Measurements from ENCODE around the gene SCAMP4.
A peak's percentile ranks its signal among the peaks of the same experiment; 100 is the strongest.

Gene SCAMP4

DNA sequence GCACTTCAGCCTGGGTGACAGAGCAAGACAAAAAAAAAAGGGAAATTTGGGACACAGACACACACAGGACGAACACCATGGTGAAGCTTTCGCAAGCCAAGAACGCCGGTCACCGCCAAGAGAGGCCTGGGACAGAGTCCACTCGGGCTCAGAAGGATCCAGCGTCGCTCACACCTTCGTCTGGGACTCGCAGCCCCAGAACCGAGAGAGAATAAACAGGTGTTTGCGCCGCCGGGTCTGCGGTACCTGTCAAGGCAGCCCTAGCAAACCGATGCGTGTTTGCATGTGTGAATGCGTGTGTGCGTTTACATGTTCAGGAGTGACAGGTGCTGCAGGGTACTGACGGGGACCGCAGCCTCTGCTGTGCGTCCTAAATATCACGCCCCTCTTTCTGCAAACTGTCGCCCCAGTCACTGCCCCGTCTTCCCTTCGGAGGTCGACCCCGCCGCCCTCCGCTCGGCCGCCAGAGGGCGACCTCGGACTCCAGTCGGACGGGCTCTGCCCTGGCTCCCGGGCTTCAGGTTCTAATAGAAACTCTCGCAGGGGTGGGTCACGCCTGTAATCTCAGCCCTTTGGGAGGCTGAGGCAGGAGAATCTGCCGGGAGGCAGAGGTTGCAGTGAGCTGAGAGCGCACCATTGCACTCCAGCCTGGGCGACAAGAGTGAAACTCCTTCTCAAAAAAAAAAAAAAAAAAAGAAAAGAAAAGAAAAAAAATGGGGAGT lies 24.0 kb downstream of the SCAMP4 start:
- peak; percentile 88 for DNase-seq
- H3K9me3 Mint-ChIP-seq = peaks cover 25% of the 10 kb centered on the region
- H3K4me1 Mint-ChIP-seq = peaks cover 18% of the 10 kb centered on the region
- H3K27ac Mint-ChIP-seq = no peak overlapping the region
- peaks cover 20% of the 10 kb centered on the region for H3K27me3 Mint-ChIP-seq (ENCODE audit: low read depth, poor library complexity)
- TF ChIP-seq, protein P1, sequence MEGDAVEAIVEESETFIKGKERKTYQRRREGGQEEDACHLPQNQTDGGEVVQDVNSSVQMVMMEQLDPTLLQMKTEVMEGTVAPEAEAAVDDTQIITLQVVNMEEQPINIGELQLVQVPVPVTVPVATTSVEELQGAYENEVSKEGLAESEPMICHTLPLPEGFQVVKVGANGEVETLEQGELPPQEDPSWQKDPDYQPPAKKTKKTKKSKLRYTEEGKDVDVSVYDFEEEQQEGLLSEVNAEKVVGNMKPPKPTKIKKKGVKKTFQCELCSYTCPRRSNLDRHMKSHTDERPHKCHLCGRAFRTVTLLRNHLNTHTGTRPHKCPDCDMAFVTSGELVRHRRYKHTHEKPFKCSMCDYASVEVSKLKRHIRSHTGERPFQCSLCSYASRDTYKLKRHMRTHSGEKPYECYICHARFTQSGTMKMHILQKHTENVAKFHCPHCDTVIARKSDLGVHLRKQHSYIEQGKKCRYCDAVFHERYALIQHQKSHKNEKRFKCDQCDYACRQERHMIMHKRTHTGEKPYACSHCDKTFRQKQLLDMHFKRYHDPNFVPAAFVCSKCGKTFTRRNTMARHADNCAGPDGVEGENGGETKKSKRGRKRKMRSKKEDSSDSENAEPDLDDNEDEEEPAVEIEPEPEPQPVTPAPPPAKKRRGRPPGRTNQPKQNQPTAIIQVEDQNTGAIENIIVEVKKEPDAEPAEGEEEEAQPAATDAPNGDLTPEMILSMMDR (IDR thresholded peaks at IDR 0.05) = peak; percentile 83
- peak overlapping the region; percentile 58 for H3K4me3 Mint-ChIP-seq
- peaks cover 10% of the 10 kb centered on the region for H3K36me3 Mint-ChIP-seq (ENCODE audit: low read depth)

DNA sequence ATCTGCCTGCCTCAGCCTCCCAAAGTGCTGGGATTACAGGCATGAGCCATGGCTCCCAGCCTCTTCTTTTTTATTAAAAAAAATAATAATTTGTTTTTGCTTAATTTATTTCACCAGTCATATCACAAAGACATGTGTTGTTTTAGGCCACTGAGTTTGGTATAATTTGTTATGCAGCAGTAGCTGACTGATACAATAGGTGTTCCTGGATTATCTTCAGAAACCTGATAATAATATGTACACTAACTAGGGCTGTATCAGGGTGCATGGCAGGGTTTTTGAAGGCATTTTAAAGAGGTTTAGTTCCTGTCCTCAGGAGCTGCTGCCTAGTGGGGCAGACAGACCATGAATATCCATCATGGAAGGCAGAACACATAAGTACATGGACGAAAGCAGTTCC lies 26.2 kb downstream of the SCAMP4 start:
- TF ChIP-seq, protein P1 (IDR thresholded peaks at IDR 0.05) = no peak
- DNase-seq = no peak
- no peak overlapping the region for H3K27ac Mint-ChIP-seq
- peaks cover 21% of the 10 kb centered on the region for H3K27me3 Mint-ChIP-seq (ENCODE audit: low read depth, poor library complexity)
- peaks cover 22% of the 10 kb centered on the region for H3K4me1 Mint-ChIP-seq
- H3K4me3 Mint-ChIP-seq = no peak overlapping the region
- peaks cover 14% of the 10 kb centered on the region for H3K36me3 Mint-ChIP-seq (ENCODE audit: low read depth)
- H3K9me3 Mint-ChIP-seq = peaks cover 33% of the 10 kb centered on the region

DNA sequence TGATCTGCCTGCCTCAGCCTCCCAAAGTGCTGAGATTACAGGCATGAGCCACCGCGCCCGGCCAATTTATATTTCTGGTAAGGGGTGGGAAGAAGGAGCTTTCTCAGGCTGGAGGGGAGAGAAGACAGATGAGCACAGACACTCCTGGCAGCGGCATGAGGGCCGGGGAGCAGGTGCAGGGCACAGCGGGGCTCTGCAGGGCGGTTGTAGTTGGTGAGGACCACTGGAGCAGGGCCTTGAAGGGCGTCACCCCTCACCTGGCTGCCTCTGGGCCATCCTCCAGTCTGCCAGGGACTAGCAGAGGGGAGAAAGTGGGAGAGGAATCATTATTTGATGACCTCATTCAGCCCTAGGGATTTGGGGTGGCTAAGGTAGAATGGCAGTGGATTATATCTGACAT lies 27.2 kb downstream of the SCAMP4 start:
- peaks cover 33% of the 10 kb centered on the region for H3K9me3 Mint-ChIP-seq
- TF ChIP-seq, protein P1 (IDR thresholded peaks at IDR 0.05) = no peak
- H3K36me3 Mint-ChIP-seq (ENCODE audit: low read depth) = peaks cover 14% of the 10 kb centered on the region
- H3K4me1 Mint-ChIP-seq = peaks cover 26% of the 10 kb centered on the region
- H3K27ac Mint-ChIP-seq = no peak overlapping the region
- DNase-seq = no peak
- H3K27me3 Mint-ChIP-seq (ENCODE audit: low read depth, poor library complexity) = peaks cover 21% of the 10 kb centered on the region
- no peak overlapping the region for H3K4me3 Mint-ChIP-seq

DNA sequence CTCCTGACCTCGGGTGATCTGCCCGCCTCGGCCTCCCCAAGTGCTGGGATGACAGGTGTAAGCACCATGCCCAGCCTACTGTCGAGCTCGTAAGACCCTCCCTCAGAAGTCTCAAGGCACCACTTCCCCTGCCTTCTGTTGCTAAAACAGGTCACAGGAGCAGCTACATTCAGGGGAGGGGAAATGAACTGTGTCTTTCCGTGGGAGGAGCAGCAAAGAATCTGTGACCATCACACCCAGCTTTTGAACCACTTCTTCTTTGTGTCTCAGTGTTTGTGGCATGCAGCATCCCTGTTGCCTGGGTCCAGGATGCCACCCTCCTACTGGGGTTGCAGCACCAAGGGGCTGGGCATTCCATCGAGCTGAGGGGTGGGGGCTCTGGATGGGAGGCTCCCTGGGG lies 28.0 kb downstream of the SCAMP4 start:
- Mint-ChIP-seq H3K4me1 (peaks cover 26% of the 10 kb centered on the region), H3K9me3 (peaks cover 26% of the 10 kb centered on the region), H3K4me3 (no peak overlapping the region), H3K36me3 (ENCODE audit: low read depth) (peaks cover 8% of the 10 kb centered on the region), H3K27ac (no peak overlapping the region), H3K27me3 (ENCODE audit: low read depth, poor library complexity) (peaks cover 19% of the 10 kb centered on the region)
- TF ChIP-seq, protein P1 (IDR thresholded peaks at IDR 0.05) = no peak
- no peak for DNase-seq

DNA sequence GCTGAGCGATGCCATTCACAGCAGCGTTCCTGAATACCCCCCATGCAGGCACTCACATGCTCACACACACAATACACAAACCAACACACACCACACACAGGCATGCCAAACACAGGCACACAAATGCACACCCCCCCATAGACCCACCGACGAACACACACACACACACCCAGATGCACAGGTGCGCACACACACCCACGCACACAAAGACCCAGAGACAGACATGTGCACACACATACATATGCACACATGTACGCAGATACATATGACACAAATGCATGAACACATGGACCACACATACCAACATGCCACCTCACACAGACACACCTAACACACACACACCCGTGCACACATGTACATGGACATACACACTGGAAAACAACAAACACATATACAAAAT lies 28.7 kb downstream of the SCAMP4 start:
- Mint-ChIP-seq H3K9me3 (peaks cover 26% of the 10 kb centered on the region), H3K36me3 (ENCODE audit: low read depth) (peaks cover 8% of the 10 kb centered on the region), H3K27me3 (ENCODE audit: low read depth, poor library complexity) (peaks cover 12% of the 10 kb centered on the region), H3K4me3 (no peak overlapping the region), H3K27ac (no peak overlapping the region), H3K4me1 (peaks cover 26% of the 10 kb centered on the region)
- no peak for DNase-seq
- TF ChIP-seq, protein P1 (IDR thresholded peaks at IDR 0.05) = no peak
